AG04450 (cell line): Measurements from ENCODE around the gene OR10P1. TPM values are rescaled to one million over a fixed set of nuclear protein-coding genes. Genes with fewer than 3 reads are reported as not detected.

Experiments used
- CTCF ChIA-PET: fragments of 300-600, 350-600 bp; formaldehyde crosslinking; extraction: SDS; loops from one replicate; lab custom pipeline; 2022; ENCODE audit warnings: antibody characterized with exemption, inconsistent platforms; lab: Charles Lee
- POLR2A ChIA-PET: fragments of 350-600 bp; formaldehyde crosslinking; extraction: SDS; loops from one replicate; lab custom pipeline; 2021; ENCODE audit warnings: antibody characterized with exemption, inconsistent platforms; lab: Yijun Ruan, JAX
- DNase-seq: peaks from one replicate; pipeline ENCODE4 v3.0.0-alpha.2; 2011; ENCODE audit warnings: low read depth, low spot score
- H3K27ac ChIP-seq: one replicate; pipeline ENCODE4 v1.5.1; 2012; ENCODE audit warnings: low read depth, low read length, control low read depth
- H3K27me3 ChIP-seq: one replicate; pipeline ENCODE4 v1.6.0; 2012; ENCODE audit warnings: low read length; ENCODE audit not compliant: control insufficient read depth, insufficient read depth
- H3K4me3 ChIP-seq: 2 replicates; pipeline ENCODE4 v1.5.1; 2011; ENCODE audit warnings: mild to moderate bottlenecking, low read depth, low read length, control low read depth
- H3K9me3 ChIP-seq: 2 replicates; pipeline ENCODE4 v1.5.1; 2012; ENCODE audit warnings: low read length; ENCODE audit not compliant: control insufficient read depth, insufficient read depth
- CTCF ChIP-seq: IDR thresholded peaks from 2 replicates; pipeline ENCODE4 v1.5.1; 2011; ENCODE audit warnings: low read depth, low read length, control low read depth, inconsistent platforms
- polyA plus RNA-seq: library from polyadenylated mRNA; depleted of rRNA; stranded (reverse); fragments of >200 nt; gene quantifications from 2 replicates; pipeline ENCODE4 v1.2.3, GENCODE V29; 2011

OR10P1 gene
- polyA plus RNA-seq, 1 experiment: not detected

- ChIA-PET CTCF (interaction anchor here (3.9 kb wide), 1 partner anchor 16 kb away, joined by 14 read pairs; no protein-coding TSS in a partner anchor), POLR2A (no interaction called here)
- Histone ChIP-seq H3K27me3 (peaks cover 12% of the 10 kb centered on the region), H3K27ac (no peak overlapping the region), H3K4me3 (no peak overlapping the region), H3K9me3 (no peaks in the 10 kb centered on the region)
- TF ChIP-seq CTCF: no peak
- DNase-seq: no peak
Measured at GRCh38 chr12:55671746-55672145, 35.1 kb downstream of the OR10P1 start.

GRCh38 chr12:55673638-55674037, 36.9 kb downstream of the OR10P1 start:
- Histone ChIP-seq H3K4me3 (no peak overlapping the region), H3K9me3 (no peaks in the 10 kb centered on the region), H3K27ac (no peak overlapping the region), H3K27me3 (peaks cover 12% of the 10 kb centered on the region)
- ChIA-PET POLR2A (no interaction called here), CTCF (interaction anchor here (0.8 to 1.6 kb wide), 2 partner anchors 18 to 1466 kb away, joined by 3 to 9 read pairs; no protein-coding TSS in a partner anchor)
- TF ChIP-seq CTCF: no peak
- DNase-seq: no peak

- H3K27ac ChIP-seq: no peak overlapping the region
- DNase-seq: no peak
- H3K27me3 ChIP-seq: peaks cover 12% of the 10 kb centered on the region
- ChIA-PET POLR2A (no interaction called here), CTCF (no interaction called here)
- TF ChIP-seq CTCF: no peak
- no peaks in the 10 kb centered on the region for H3K9me3 ChIP-seq
- no peak overlapping the region for H3K4me3 ChIP-seq
Measured at GRCh38 chr12:55675666-55676065, 39.0 kb downstream of the OR10P1 start.

GRCh38 chr12:55676707-55677106, 40.0 kb downstream of the OR10P1 start:
- CTCF ChIA-PET: interaction anchor here (1.1 kb wide), 1 partner anchor 21 kb away, joined by 9 read pairs; no protein-coding TSS in a partner anchor
- POLR2A ChIA-PET: no interaction called here

GRCh38 chr12:55679691-55680090, 43.0 kb downstream of the OR10P1 start:
- POLR2A ChIA-PET: no interaction called here
- Histone ChIP-seq H3K27ac (no peak overlapping the region), H3K27me3 (peaks cover 14% of the 10 kb centered on the region), H3K4me3 (no peak overlapping the region), H3K9me3 (no peaks in the 10 kb centered on the region)
- CTCF ChIA-PET: no interaction called here
- no peak for DNase-seq
- TF ChIP-seq CTCF: no peak

More at GRCh38 chr12:55676707-55677106, 40.0 kb downstream of the OR10P1 start:
- Histone ChIP-seq H3K27ac (no peak overlapping the region), H3K9me3 (no peaks in the 10 kb centered on the region), H3K27me3 (peaks cover 10% of the 10 kb centered on the region), H3K4me3 (no peak overlapping the region)
- DNase-seq: no peak
- no peak for TF ChIP-seq CTCF
